Stimulated activated CD8-positive, alpha-beta memory T cell treated with anti-CD3 and anti-CD28 coated beads, Interleukin-2, amount 100 ng/mL, for 48 hours (primary cell): ENCODE data around the gene BMAL2.
A peak's percentile ranks its signal among the peaks of the same experiment; 100 is the strongest.

ENCODE experiments used
- DNase-seq, 2 donors: peaks; one replicate each; pipeline ENCODE4 v3.0.0-alpha.2; 2020; ENCODE audit warnings: low read depth in 2 of 2

The BMAL2 gene, protein sequence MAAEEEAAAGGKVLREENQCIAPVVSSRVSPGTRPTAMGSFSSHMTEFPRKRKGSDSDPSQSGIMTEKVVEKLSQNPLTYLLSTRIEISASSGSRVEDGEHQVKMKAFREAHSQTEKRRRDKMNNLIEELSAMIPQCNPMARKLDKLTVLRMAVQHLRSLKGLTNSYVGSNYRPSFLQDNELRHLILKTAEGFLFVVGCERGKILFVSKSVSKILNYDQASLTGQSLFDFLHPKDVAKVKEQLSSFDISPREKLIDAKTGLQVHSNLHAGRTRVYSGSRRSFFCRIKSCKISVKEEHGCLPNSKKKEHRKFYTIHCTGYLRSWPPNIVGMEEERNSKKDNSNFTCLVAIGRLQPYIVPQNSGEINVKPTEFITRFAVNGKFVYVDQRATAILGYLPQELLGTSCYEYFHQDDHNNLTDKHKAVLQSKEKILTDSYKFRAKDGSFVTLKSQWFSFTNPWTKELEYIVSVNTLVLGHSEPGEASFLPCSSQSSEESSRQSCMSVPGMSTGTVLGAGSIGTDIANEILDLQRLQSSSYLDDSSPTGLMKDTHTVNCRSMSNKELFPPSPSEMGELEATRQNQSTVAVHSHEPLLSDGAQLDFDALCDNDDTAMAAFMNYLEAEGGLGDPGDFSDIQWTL

DNA sequence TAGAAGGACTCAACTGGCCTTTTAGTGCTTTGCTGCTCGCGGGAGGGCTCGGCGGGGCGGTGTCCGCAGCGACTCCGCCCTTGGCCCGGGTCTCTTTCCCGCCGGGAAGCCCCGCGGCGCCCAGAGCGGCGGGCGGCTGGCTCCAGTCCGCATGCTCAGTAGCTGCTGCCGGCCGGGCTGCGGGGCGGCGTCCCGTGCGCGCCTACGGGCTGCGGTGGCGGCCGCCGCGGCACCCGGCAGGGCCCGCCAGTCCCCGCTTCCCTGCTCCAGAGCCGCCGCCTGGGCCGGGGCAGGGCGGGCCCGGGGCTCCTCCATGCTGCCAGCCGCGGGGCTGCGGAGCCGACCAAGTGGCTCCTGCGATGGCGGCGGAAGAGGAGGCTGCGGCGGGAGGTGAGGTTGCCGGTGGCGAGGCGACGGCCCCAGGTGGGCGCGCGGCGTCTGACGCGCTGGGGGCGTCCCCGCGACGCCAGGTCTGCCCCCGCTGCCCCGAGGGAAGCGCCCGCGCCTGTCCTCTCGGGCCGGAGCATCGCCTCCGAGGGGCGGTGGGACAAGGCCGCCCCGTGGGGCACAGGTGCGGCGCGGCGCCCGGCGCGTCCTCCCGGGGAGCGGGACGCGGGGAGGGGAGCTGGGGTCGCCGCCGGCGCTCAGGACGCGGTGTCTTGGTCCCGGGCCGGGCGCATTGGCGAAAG is at the start of gene BMAL2:
Gene BMAL2 (plus strand): TSS at position 123 of the 689 bp plus-strand sequence. CDS start 237 bp downstream, at position 360.
- DNase-seq = peak; percentile 18 to 40

DNA sequence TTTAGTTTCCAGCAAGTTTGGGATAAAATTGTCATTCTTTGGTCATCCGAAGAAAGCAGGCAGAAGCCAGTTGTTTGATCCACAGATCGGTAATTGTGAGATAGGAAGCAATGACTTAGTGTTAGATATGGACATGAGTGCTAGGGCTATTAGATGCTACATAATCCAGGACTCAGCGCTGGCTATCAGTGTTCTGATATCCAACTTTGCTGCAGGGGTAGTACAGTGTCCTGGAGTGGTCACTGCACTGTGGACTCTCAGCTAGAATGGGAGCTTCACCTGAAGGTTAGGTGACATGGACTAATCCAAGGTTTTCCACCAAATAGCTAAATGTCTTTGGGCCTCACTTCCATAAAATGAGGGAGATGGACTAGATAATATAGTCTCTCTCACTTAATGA is 48.6 kb upstream of the BMAL2 start:
- no peak for DNase-seq

DNA sequence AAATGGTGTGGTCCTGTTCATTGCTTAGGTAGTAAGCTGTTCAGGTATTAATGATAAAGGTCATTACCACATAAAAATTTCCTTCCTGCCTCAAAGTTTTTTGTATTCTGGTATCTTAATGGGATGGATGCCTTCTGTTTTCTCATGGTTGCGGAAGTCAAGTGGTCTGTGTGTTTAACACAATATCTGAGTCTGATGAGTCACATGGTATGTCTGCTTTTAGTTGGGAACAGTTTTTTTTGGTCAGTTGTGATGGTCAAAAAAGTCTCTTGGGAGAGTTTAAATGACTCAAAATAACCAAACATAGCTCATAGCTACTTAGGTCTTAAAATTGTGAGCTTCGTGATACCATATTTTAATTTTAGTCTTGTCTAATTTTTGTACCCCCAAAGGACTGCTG is 47.9 kb upstream of the BMAL2 start:
- no peak for DNase-seq

DNA sequence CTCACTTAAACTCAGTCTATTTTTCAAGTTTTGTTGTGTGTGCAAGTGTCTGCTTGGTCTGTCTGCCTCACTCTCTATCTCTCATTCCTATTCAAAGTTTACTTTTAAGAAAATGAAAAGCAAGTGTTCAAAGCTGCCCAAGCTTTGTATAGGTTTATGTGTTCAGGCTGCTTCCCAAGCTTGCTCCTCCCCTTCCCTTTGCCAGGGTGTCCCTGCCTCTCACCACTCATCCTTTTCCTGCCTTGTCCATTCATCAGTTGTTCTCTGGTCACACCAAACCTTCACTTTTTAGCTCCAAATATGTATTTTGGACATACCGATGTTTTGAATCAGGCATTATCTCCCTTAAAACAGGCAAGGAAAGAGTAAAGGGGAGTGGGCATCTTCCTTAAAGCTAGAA is 47.2 kb upstream of the BMAL2 start:
- DNase-seq = no peak

DNA sequence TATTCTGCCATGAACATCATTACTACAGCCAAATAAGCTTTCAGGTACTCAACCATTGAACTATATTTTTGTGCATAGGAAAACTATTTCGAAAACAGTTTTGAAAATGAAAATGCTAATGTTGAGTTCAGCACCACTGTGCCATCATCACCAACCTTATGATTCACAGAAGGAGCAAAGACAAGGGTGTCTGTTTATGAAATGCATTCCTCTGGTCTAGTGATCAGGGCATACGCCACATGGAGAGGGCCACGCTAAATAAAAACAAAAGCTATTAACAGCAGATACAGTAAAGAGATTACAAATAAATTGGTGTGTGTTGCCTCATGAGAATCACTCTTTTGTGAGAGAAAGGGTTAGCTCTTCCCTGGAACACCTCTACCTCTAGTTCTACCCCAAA is 43.2 kb upstream of the BMAL2 start:
- no peak for DNase-seq

DNA sequence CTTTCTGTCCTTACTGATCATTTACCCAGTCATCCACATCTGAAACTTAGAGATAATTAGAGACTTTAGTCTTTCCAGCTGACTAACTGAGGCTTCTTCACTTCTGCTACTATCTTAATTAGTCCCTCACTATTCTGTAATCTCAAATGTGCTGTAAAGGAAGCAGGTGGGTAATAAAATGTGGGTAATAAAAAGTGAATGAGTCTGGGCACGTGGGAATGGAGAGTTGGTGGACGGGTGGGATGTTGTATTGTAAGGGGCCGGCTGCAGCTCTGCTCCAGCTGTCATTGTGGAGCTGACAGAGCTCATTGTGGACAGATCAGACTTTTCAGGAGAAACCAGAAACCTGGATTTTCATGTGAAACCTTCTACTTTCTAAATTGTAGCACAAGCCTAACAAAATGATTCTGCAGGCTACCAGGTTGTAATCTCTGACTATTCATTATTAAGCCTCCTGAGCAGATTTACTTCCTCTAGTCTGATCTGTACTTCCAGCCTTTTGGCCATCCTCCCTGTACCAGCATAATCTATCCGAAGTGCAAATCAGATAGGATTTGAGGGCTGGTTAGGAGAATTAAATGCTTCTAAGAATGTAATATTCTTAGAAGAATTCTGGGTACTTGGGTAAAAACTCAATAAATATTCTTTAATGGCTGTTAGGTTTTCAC is 42.0 kb upstream of the BMAL2 start:
- no peak for DNase-seq

DNA sequence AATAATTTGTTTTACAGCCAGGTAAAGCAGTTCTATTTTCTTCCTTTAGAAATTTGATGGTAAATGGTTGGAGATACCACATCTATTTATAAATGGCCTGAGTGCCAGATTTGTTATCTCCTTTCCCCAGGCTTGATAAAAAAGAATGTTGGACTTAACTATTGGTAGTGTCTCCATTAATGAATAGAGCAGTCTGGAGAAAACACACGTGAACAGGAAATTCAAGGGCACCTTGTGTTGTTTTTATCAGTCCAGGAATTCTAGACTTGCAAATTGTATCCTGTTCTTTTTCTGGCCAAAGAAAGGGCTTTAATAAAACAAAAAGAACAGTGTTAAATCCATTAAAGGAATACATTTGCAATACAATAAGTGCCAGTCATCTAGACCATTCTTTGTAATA is 40.8 kb upstream of the BMAL2 start:
- DNase-seq = no peak

DNA sequence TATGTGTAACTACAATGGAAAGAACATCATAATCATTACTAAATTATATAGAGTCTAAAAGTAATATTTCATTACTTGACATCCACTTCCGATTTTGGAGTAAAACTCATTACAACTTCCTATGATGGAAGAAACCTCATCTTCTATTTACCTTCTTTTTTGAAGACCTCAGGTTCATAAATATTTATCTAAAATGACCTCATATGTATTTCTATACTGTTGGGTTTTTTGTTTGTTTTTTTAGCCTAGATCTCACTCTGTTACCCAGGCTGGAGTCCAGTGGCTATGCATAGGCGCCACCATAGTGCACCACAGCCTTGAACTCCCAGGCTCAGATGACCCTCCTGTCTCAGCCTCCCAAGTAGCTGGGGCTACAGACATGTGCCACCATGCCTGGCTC is 39.9 kb upstream of the BMAL2 start:
- no peak for DNase-seq

DNA sequence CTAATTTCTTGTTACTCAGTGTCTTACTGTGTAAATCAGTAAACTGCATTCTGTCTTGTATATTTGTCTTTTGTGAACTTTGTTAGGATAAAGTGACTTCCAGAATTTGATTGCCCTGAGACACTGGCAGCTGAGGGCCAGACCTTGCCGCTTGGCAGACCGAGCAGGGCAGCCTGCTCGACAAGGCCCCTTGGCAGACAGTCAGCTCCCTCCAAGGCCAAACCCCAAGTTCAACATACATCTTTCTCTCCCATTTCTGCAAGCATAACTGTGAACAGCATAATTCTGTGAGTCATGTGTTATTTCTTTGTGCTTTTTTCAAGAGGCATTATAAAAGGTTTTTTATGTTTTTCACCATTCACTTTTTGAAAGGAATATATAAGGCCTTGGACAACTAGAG is 39.2 kb upstream of the BMAL2 start:
- no peak for DNase-seq

DNA sequence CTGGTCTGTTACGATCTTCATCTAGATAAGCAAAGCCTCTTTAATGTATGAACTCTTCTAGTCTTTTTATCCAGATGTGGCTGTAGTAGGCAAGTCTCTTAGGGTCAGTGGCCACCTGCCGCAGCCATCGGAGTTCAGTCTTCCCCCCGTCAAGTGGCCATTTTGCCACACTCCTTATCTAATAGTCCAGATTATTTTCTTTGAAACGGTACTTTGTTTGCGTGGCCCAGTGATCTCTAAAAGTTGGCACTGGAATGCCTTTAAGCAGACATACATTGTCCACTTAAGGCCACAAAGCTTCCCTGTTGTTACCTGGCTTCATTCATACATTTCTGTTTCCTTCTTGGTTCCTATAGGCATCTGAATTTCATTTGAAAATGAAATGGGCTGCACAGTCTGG is 36.0 kb upstream of the BMAL2 start:
- DNase-seq = no peak

DNA sequence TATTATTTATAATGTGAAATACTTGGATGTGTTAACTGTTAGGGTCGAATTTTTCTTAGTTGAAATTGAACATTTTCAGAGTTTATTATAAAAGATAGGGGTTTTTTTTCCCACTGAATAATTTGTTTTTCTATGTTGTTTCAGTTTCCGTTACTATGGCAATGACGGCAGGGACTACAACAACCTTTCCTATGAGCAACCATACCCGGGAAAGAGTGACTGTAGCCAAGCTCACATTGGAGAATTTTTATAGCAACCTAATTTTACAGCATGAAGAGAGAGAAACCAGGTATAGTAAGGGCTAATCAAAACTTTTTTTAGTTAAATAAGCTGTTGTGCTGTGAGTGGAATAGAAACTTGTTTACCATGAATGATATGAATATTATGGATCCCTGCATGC is 35.1 kb upstream of the BMAL2 start:
- no peak for DNase-seq

DNA sequence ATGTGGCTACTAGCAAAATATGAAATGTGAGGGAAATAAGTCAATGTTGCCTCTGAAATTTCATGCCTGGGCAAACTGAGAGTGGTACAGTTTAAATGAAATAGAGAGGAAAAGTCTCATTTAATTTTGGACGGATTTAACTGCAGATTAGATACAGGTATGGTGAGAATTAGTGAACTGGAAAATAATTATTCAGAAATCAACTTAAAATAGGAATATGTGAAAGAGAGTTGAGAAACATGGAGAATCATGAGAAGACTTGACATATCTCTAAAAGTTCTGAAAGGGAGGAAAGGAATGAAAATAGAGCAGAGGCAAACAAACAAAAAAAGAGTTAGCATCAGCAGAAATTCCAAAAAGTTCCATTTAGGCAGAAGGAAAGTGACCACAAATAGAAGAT is 33.5 kb upstream of the BMAL2 start:
- DNase-seq = no peak

DNA sequence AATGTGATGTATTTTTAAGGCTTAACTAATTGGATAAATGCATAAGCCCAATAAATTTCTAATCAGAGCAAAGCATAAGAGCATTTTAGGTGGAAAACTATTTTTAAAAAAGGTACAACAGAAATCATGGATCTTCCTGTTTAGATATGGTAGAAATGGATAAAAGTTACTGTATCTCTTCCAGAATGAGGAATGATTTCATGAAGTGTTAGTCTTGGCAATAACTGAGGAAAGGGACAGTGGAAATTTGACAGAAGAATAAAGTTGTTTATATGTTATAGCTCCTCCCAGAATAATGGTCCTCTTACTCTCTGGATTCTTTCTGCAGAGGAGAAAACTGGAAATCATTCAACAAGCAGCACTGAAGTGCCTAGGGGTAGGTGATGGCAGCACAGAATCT is 32.4 kb upstream of the BMAL2 start:
- DNase-seq = no peak

DNA sequence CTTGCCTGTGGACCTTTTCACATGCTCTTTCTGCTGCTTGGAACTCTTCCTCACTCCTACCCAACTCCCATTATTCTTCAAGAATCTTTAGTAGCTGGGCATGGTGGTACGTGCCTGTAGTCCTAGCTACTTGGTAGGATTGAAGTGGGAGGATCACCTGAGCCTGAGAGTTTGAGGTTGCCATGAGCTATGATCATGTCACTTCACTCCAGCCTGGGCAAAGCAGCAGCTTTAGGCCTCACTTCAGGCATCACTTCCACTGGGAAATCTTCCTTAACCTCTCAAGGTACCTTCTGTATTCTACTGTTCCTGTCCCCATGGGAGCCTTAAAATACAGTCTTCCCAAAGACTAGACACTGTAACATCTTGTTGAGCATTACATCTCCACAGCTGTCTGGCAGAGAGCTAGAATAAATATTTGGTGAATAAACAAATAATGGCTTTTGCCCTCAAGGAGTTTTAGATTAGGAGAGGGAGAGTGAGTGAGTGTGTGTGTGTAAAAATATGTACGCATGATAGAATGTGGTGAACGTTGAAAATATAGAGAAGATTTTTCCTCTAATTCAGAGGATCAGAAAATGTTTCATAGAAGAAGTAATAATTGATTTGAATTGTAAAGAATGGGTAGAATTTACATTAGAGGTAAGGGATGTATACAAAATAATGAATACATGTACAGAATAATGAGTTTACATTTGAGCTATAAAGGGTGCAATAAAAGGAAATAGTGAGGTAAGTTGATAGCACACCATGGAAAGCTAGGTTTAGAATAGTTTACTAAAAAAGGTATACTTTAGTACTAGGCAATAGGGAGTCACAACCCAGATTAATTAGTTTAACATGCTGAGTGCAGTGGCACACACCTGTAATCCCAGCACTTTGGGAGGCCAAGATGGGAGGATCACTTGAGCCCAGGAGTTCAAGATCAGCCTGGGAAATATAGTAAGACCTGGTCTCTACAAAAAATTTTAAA is 29.2 kb upstream of the BMAL2 start:
- no peak for DNase-seq

DNA sequence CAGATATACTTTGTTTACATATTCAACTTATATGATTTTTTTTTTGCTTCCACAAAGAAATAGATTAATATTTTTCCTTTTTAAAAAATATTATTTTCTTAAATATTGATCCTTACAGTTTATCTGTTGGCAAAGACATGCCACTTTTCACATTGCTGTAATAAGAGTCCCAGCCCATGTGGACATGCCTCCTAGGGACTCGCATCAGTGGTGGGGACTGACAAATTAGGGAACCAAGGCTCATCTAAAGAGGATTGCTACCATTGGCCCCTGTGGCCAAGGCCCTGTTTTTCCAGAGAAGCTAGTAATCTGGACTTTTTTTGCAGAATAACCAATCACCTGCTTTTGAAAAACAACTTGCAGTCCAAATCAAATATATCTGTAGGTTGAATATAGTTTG is 27.8 kb upstream of the BMAL2 start:
- DNase-seq = no peak

DNA sequence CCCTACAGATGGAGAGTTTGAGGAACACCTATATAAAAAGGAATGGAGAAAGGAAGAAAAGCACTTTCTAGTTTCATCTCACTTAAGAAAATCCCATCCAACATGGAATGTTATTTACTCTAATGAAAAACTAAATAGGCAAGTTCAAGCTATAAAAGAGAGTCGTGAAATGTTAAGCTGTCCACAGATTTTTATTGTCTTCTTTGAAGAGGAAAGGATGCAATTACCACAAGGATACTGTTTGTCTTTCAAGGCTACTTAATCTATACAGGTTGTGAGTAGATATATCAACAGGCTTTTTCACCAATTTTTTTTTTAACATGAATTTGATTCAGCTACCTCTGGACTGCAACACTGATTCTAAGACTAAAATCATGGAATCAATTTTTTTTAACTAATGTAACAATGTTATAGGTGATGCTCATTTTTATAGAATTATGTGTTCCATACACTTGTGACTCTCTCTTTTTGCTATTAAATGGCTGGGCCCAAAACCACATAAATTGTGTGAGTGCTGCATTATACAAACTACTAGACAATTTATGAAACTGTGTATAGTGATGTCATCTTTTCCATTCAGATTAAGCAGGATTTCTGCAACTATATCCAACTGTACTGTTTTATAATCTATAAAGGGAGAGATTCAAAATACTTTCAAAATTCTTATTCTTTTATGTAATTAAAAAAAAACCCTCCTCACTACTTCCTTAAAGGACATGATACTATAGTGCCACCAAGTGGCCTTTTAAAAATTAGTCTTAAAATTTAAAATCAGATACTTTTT is 26.8 kb upstream of the BMAL2 start:
- no peak for DNase-seq

DNA sequence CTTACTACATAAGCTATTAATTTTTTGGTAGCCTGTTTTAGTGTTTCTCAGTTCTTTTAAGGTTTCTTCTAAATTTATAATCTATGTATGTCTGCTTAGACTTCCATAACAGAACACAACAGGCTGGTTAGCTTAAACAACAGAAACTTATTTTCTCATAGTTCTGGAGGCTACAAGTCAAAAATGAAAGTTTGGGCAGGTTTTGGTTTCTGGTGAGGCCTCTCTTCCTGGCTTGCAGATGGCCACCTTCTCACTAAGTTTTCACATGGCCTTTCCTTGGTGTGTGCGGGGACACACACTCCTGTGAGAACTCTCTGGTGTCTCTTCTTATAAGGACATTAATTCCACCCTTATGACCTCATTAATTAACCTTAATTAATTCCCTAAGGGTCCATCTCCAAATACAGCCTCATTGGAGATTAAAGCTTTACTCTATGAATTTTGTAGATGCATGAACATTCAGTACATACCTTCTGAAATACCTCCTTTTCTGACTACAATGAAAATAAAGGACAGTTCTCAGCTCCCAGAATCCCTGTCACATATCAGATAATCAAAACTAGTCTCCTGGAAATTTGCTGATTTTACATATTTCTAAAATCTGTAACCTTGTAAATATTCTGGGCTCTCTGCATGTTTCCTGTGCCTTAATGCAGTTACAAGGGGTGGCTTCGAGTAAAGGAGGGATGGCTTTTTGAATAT is 23.2 kb upstream of the BMAL2 start:
- no peak for DNase-seq

DNA sequence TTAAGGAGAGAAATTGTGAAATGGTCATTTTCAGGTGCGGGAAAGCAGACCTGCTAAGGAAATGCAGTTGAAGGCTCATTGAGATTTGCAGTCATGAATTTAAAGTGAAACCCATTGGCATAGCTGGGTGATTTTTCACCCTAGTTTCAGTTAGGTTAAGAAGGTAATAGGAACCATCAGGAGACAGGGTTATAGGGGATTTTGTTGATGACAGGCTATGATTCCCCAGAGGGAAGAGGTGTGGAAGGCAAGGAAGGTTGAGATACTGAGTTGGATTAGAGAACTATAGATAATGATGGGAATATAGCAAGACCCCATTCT is 22.7 kb upstream of the BMAL2 start:
- no peak for DNase-seq

DNA sequence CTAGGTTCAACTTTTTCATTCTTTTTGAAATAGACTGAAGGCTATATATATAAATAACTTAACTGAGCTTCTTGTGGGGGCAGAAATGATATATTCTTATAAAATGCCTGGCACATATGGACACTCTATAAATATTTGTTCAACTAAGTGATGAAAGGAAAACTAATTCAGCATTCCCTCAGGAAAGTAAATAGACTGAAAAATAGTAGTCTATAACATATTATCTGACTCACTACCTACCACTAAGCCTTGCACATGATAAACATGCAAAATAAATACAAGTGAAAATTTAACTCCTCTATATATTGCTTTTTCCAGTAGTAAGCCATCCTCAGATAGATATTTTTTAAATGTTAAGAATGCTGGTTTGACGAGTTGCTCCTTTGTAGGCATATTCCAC is 15.7 kb upstream of the BMAL2 start:
- DNase-seq = no peak

DNA sequence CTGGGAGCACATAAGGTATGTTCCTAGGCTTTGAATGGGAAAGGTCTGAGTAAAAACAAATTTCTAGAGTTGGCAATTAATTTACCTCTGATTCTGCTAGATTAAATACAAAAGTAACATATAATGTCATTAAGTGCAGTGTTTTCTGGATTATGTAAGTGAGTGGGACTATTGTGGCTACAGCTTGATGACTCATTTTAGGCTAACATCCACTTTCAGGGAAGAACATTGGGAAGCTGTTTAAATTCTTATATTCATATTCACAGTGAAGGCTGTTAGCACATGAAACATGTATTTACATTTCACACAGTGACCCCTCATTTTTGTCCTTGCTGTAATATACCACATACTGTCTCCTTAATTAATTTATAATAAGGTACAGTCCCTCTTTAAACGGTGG is 13.2 kb upstream of the BMAL2 start:
- no peak for DNase-seq
